Panc1 (cell line): ENCODE data around the gene ADCY2. TPM values are rescaled to one million over a fixed set of nuclear protein-coding genes. Genes with fewer than 3 reads are reported as not detected.

Experiments used
- ATAC-seq: fragments of 200-7000 bp; cut with Tn5 transposase; 2 replicates; pipeline ENCODE4 v1.9.1; 2020; ENCODE audit warnings: mild to moderate bottlenecking, moderate library complexity
- BruUV-seq: library from RNA; stranded (reverse); fragments of 400-500 nt; replicated peaks from 2 replicates; lab custom pipeline; 2021; lab: Mats Ljungman, UMichigan
- CTCF ChIA-PET: fragments of 300-600 bp; sonication (Branson Sonifier 250); formaldehyde crosslinking; loops from one replicate; lab custom pipeline; 2022; ENCODE audit warnings: antibody characterized with exemption; lab: Charles Lee
- POLR2A ChIA-PET: fragments of 300-600 bp; sonication (Branson Sonifier 250); formaldehyde crosslinking; loops from one replicate; lab custom pipeline; 2022; ENCODE audit warnings: antibody characterized with exemption; lab: Charles Lee
- DNase-seq: peaks from one replicate; pipeline ENCODE4 v3.0.0-alpha.2; 2010; ENCODE audit warnings: low read depth, low spot score
- H3K27ac ChIP-seq: 2 replicates; pipeline ENCODE4 v1.5.1; 2011; ENCODE audit warnings: mild to moderate bottlenecking, low read length, inconsistent platforms
- H3K27me3 ChIP-seq: fragments of 200-500 bp; sonication (Bioruptor generic); 2 replicates; pipeline ENCODE4 v1.6.0; 2014; ENCODE audit warnings: low read length, inconsistent platforms; ENCODE audit not compliant: control insufficient read depth, insufficient read depth
- H3K36me3 ChIP-seq: fragments of 200-500 bp; sonication (Bioruptor generic); 2 replicates; pipeline ENCODE4 v1.5.1; 2014; ENCODE audit warnings: inconsistent platforms, mild to moderate bottlenecking, low read length, moderate library complexity; ENCODE audit not compliant: control insufficient read depth, insufficient read depth
- H3K4me1 ChIP-seq: 2 replicates; pipeline ENCODE4 v1.5.1; 2011; ENCODE audit warnings: inconsistent platforms, mild to moderate bottlenecking, low read length, moderate library complexity; ENCODE audit not compliant: control insufficient read depth, insufficient read depth
- H3K4me3 ChIP-seq, 2 experiments: 2 replicates each; pipeline ENCODE4 v1.5.1; 2011 to 2012; ENCODE audit warnings: low read depth in 2 of 2, low read length in 2 of 2, mild to moderate bottlenecking in 2 of 2, inconsistent platforms in 1 of 2, moderate library complexity in 1 of 2
- H3K9me3 ChIP-seq: fragments of 200-500 bp; sonication (Bioruptor generic); 2 replicates; pipeline ENCODE4 v1.5.1; 2014; ENCODE audit warnings: low read depth, mild to moderate bottlenecking, inconsistent platforms, low read length, moderate library complexity; ENCODE audit not compliant: control insufficient read depth, insufficient read depth
- CTCF ChIP-seq: fragments of 450-650 bp; IDR thresholded peaks from 2 replicates; pipeline ENCODE4 v1.5.1; 2017; ENCODE audit warnings: mild to moderate bottlenecking
- POLR2AphosphoS5 ChIP-seq: IDR thresholded peaks from 2 replicates; pipeline ENCODE4 v1.6.1; 2012; ENCODE audit warnings: mild to moderate bottlenecking, low read depth, low read length, moderate library complexity
- REST ChIP-seq, 2 experiments: IDR thresholded peaks; 2 replicates each; pipeline ENCODE4 v1.6.1; 2011 to 2012; ENCODE audit warnings: low read depth in 2 of 2, control low read depth in 1 of 2, low read length in 1 of 2, mild to moderate bottlenecking in 1 of 2, moderate library complexity in 1 of 2; ENCODE audit not compliant: insufficient read depth in 1 of 2
- SIN3A ChIP-seq: IDR thresholded peaks from 2 replicates; pipeline ENCODE4 v1.6.1; 2012; ENCODE audit warnings: low read depth, mild to moderate bottlenecking, low read length, moderate library complexity, borderline replicate concordance; ENCODE audit not compliant: insufficient read depth
- TCF7L2 ChIP-seq: IDR thresholded peaks from 2 replicates; pipeline ENCODE4 v1.6.1; 2011; ENCODE audit warnings: mild to moderate bottlenecking, low read depth, low read length, inconsistent platforms
- in situ Hi-C: cut with HindIII; loops from 2 replicates; pipeline ENCODE4 v1.10.0; 2016; ENCODE audit warnings: low sequenced_read_pairs, low pct_unique_long_range_greater_than_20kb
- intact Hi-C: fragments of 100-400 bp; cut with micrococcal nuclease; formaldehyde crosslinking; loops from one replicate; pipeline ENCODE4 v1.10.0; 2022; ENCODE audit not compliant: unreplicated experiment
- total RNA-seq: library from RNA; stranded (reverse); gene quantifications from one replicate; pipeline ENCODE4 v1.2.1, GENCODE V29; 2021; ENCODE audit not compliant: unreplicated experiment

Gene ADCY2
- total RNA-seq, 1 experiment from 2014 or later, result 0.13 TPM

GRCh38 chr5:7749626-7750025, 353.7 kb downstream of the ADCY2 start:
- Histone ChIP-seq H3K27me3 (peaks cover 9% of the 10 kb centered on the region), H3K4me3 (no peak overlapping the region), H3K27ac (no peak overlapping the region), H3K9me3 (no peaks in the 10 kb centered on the region), H3K4me1 (no peaks in the 10 kb centered on the region), H3K36me3 (no peaks in the 10 kb centered on the region)
- no peak for TF ChIP-seq CTCF
- TF ChIP-seq REST (IDR thresholded peaks at IDR 0.05; ENCODE audit: insufficient read depth in 1 of 2, low read depth in 2 of 2, low read length in 1 of 2), result no peak
- TF ChIP-seq TCF7L2, result no peak
- no peak for TF ChIP-seq SIN3A
- no peak for TF ChIP-seq POLR2AphosphoS5
- ChIA-PET CTCF (no interaction called here), POLR2A (no interaction called here)
- intact Hi-C loops, result loop anchor here (5.0 to 10.0 kb wide), 3 partner anchors 355 to 987 kb away; partner anchors contain the start of gene ADCY2
- no peak for DNase-seq
- ATAC-seq, result no peak
- in situ Hi-C loops, result no loop called here
- BruUV-seq, result no TSS peak

GRCh38 chr5:7751874-7752273, 355.9 kb downstream of the ADCY2 start:
- ATAC-seq (no peak), DNase-seq (no peak)
- TF ChIP-seq POLR2AphosphoS5, result no peak
- TF ChIP-seq CTCF, result no peak
- ChIA-PET POLR2A (no interaction called here), CTCF (no interaction called here)
- intact Hi-C loops, result no loop called here
- BruUV-seq, result no TSS peak
- in situ Hi-C loops, result no loop called here
- no peak overlapping the region for H3K4me3 ChIP-seq
- peaks cover 21% of the 10 kb centered on the region for H3K27me3 ChIP-seq
- no peaks in the 10 kb centered on the region for H3K36me3 ChIP-seq
- H3K9me3 ChIP-seq, result no peaks in the 10 kb centered on the region
- H3K4me1 ChIP-seq, result no peaks in the 10 kb centered on the region
- H3K27ac ChIP-seq, result no peak overlapping the region
